Activated CD4-positive, alpha-beta memory T cell treated with anti-CD3 and anti-CD28 coated beads for 36 hours (primary cell): Measurements from ENCODE around the gene DDX1. TPM values are rescaled to one million over a fixed set of nuclear protein-coding genes. Genes with fewer than 3 reads are reported as not detected.
"Not testable (repeated sequence)": the region's sequence is repeated elsewhere in the genome, so short reads cannot be mapped to it uniquely, and the experiment has no call there.

Experiments used
- CTCF ChIA-PET: fragments of 350-600 bp; sonication (Branson Sonifier 250); formaldehyde crosslinking; loops from one replicate; lab custom pipeline; 2021; ENCODE audit warnings: antibody characterized with exemption, inconsistent platforms; lab: Charles Lee
- POLR2A ChIA-PET: fragments of 350-600 bp; sonication (Branson Sonifier 250); formaldehyde crosslinking; loops from one replicate; lab custom pipeline; 2021; ENCODE audit warnings: antibody characterized with exemption; lab: Charles Lee
- DNase-seq: peaks from one replicate; pipeline ENCODE4 v3.0.0-alpha.2; 2020
- H3K27ac Mint-ChIP-seq: one replicate; pipeline ENCODE4 v1.8.0; 2021; ENCODE audit warnings: mixed read lengths
- H3K27me3 Mint-ChIP-seq: one replicate; pipeline ENCODE4 v1.8.0; 2021; ENCODE audit warnings: mixed read lengths
- H3K36me3 Mint-ChIP-seq: one replicate; pipeline ENCODE4 v1.8.0; 2021; ENCODE audit warnings: mixed read lengths
- H3K4me1 Mint-ChIP-seq: one replicate; pipeline ENCODE4 v1.8.0; 2021; ENCODE audit warnings: low read depth, mixed read lengths
- H3K4me3 Mint-ChIP-seq: one replicate; pipeline ENCODE4 v1.8.0; 2021; ENCODE audit warnings: mild to moderate bottlenecking, mixed read lengths
- H3K9me3 Mint-ChIP-seq: one replicate; pipeline ENCODE4 v1.8.0; 2021; ENCODE audit warnings: mixed read lengths
- intact Hi-C: fragments of 100-400 bp; cut with micrococcal nuclease; formaldehyde crosslinking; loops from one replicate; pipeline ENCODE4 v1.15.1; 2023
- total RNA-seq, 2 experiments: library from RNA; stranded (reverse); gene quantifications; one replicate each; pipeline ENCODE4 v1.2.3, GENCODE V29; 2021

DDX1 gene
- total RNA-seq, 2 experiments from 2014 or later = 79.7 to 81.1 TPM

DNA sequence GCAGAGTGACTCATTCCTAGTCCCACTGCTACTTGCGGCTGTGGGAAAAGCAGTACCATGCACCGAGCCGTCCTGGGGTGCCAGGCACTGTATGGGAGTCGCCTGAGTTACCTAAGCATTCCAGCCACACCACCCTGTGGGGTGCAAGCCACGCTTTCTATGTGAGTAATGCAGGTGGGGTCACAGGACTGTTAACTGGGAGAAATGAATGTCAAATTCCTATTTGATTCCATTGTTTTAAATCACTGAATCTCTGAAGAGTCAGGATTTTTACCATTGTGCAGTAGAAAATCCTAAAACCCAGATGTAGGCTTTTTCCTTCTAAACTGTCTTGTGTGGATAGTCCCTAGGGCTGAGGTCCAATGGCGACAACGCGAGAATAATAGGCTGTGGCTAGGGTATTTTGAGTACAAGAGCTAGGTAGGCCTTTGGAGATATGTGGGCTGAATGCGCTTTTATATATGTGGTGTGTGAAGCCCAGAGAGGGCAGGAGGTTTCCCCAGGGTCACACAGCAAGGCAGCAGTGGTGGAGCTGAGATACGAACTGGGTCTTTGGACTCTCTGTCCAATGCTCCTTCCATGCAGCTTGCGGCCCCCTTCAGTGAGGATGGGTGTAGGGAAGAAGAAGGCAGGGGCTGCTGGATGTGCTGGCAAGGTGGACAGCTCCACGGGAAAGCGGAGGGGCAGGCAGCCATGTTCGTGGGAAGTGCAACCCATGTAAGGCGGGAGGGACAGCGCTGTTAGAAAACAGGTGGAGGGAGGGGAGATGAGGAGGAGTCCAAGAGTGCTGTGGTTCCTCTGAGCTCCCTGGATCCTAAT is 83.2 kb downstream of the DDX1 start:
- intact Hi-C loops = no loop called here
- POLR2A ChIA-PET = no interaction called here
- peaks cover 11% of the 10 kb centered on the region for H3K27me3 Mint-ChIP-seq
- H3K9me3 Mint-ChIP-seq = peaks cover 3% of the 10 kb centered on the region
- CTCF ChIA-PET = no interaction called here
- no peak overlapping the region for H3K27ac Mint-ChIP-seq
- no peaks in the 10 kb centered on the region for H3K36me3 Mint-ChIP-seq
- H3K4me3 Mint-ChIP-seq = no peak overlapping the region
- DNase-seq = no peak
- H3K4me1 Mint-ChIP-seq = no peaks in the 10 kb centered on the region

DNA sequence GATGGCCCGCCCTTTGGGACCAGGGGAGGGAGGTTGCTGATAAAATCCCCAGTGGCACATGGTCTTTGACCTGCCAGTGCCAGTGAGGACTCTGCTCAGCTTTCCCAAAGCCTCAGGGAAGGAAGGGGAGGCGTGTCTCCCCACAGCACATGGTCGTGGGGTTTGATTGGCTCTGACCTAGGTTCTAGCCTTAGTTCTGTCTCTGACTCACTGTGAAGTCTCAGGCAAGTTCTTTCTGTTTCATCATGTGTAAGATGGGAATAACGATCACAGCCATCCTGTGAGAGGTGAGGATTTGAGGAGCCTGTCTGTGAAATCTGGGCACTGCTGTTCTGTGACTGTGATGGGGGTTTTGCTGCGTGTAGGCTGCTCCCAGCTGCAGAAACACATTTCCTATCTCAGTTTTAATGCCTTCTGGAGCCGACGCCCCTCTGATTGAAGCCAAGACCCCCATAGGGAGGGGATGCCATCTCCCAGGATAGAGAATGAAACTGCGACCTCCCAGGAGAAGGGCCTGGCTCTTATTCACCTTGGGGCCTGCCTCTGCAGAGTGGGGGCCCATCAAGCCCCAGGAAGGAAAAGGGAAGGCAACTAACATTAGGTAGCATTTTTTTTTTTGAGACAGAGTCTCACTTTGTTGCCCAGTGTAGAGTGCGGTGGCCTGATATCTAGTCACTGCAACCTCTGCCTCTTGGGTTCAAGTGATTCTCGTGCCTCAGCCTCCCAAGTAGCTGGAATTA is 84.0 kb downstream of the DDX1 start:
- intact Hi-C loops = no loop called here
- POLR2A ChIA-PET = no interaction called here
- DNase-seq = no peak
- Mint-ChIP-seq H3K4me1 (no peaks in the 10 kb centered on the region), H3K9me3 (peaks cover 3% of the 10 kb centered on the region), H3K27ac (no peak overlapping the region), H3K27me3 (peaks cover 8% of the 10 kb centered on the region), H3K4me3 (no peak overlapping the region), H3K36me3 (no peaks in the 10 kb centered on the region)
- CTCF ChIA-PET = no interaction called here

DNA sequence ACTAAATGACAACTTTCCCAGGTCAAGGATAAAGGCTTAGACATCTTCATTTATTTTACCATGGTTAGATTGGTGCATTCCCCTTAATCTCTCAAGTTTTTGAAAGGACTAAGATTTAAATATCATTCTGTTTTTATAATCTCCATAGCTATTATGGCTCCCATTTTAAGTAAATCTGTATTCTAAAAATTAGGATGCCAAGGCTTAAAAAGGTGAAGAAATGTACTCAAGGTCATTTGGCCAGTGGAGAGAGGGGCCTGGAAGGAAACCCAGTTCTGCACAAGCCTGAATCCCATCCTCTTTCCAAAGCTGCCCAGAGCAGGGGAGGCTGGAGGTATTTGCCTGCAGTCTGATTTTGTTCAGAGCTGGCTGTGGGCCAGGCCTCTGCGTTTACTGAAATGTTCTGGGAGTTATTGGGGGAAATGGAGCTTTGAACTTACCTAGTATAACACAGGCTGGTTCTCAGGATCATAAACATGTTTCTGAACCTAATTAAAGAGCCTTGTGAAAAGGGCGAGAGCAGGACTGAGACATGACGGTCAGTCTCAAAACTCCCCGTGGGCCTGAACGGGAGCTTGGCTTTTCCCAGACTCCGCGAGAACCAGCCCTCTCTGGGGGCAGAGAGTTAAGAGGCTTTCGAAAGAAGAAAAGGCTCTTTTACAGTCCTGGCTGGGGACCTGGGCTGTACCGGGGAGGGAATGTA is 85.6 kb downstream of the DDX1 start:
- Mint-ChIP-seq H3K4me1 (no peaks in the 10 kb centered on the region), H3K27ac (no peak overlapping the region), H3K9me3 (peaks cover 5% of the 10 kb centered on the region), H3K4me3 (no peak overlapping the region), H3K27me3 (peaks cover 8% of the 10 kb centered on the region), H3K36me3 (no peaks in the 10 kb centered on the region)
- intact Hi-C loops = no loop called here
- POLR2A ChIA-PET = no interaction called here
- CTCF ChIA-PET = interaction anchor here (0.6 kb wide), 1 partner anchor 48 kb away, joined by 4 read pairs; no protein-coding TSS in a partner anchor
- no peak for DNase-seq

DNA sequence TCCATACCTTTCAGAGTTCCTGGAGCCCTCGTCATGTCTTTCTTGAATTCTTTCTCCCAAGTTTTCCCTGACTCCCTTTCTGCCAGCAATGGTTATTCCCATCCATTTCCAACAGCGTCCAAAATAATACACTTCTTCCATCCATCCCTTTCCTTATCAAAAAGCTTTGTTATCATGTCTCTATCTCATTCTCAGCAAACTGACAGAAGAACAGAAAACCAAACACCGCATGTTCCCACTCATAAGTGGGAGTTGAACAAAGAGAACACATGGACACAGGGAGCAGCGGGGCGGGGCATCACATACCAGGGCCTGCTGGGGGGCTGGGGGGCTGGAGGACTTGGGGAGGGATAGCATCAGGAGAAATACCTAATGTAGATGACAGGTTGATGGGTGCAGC is 86.7 kb downstream of the DDX1 start:
- peaks cover 5% of the 10 kb centered on the region for H3K27me3 Mint-ChIP-seq
- H3K27ac Mint-ChIP-seq = no peak overlapping the region
- no peak for DNase-seq
- no peak overlapping the region for H3K4me3 Mint-ChIP-seq
- intact Hi-C loops = no loop called here
- H3K9me3 Mint-ChIP-seq = peaks cover 5% of the 10 kb centered on the region
- ChIA-PET POLR2A (no interaction called here), CTCF (no interaction called here)
- no peaks in the 10 kb centered on the region for H3K4me1 Mint-ChIP-seq
- H3K36me3 Mint-ChIP-seq = no peaks in the 10 kb centered on the region

DNA sequence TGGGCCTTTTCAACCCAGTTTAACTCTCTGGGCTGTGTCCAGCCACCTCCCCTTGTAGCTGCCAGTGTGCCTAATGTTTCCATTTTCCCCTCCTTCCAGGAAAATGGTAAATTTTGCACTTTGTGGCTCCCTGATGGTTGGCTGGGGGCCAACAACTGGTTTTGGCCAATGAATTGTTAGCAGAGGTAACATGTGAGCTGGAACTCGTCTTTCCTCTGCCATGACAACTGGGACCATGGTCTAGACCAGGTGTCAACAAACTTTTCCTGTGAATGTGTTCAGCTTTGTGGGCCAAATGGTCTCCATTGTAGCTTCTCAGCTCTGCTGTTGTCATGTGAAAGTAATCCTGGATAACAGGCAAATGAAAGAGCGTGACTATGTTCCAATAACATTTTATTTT is 87.2 kb downstream of the DDX1 start:
- no peak for DNase-seq
- H3K27ac Mint-ChIP-seq = no peak overlapping the region
- H3K9me3 Mint-ChIP-seq = peaks cover 5% of the 10 kb centered on the region
- no peak overlapping the region for H3K4me3 Mint-ChIP-seq
- ChIA-PET CTCF (no interaction called here), POLR2A (no interaction called here)
- peaks cover 2% of the 10 kb centered on the region for H3K27me3 Mint-ChIP-seq
- intact Hi-C loops = no loop called here
- no peaks in the 10 kb centered on the region for H3K36me3 Mint-ChIP-seq
- no peaks in the 10 kb centered on the region for H3K4me1 Mint-ChIP-seq

GRCh38 chr2:15679386-15679924 is 87.8 kb downstream of the DDX1 start:
- ChIA-PET CTCF (no interaction called here), POLR2A (no interaction called here)
- Mint-ChIP-seq H3K27ac (no peak overlapping the region), H3K27me3 (peaks cover 2% of the 10 kb centered on the region), H3K4me1 (no peaks in the 10 kb centered on the region), H3K4me3 (no peak overlapping the region), H3K36me3 (no peaks in the 10 kb centered on the region), H3K9me3 (peaks cover 5% of the 10 kb centered on the region)
- intact Hi-C loops = no loop called here
- DNase-seq = no peak

DNA sequence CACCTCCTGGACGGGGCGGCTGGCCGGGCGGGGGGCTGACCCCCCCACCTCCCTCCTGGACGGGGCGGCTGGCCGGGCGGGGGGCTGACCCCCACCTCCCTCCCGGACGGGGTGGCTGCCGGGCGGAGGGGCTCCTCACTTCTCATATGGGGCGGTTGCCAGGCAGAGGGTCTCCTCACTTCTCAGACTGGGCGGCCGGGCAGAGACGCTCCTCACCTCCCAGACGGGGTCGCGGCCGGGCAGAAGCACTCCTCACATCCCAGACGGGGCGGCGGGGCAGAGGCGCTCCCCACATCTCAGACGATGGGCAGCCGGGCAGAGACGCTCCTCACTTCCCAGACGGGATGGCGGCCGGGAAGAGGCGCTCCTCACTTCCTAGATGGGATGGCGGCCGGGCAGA is 88.5 kb downstream of the DDX1 start:
- CTCF ChIA-PET, H3K4me1 Mint-ChIP-seq, DNase-seq, intact Hi-C loops, H3K27me3 Mint-ChIP-seq, H3K4me3 Mint-ChIP-seq, H3K9me3 Mint-ChIP-seq, H3K36me3 Mint-ChIP-seq, H3K27ac Mint-ChIP-seq, POLR2A ChIA-PET: not testable (repeated sequence)

Other genes starting within 250 kb of the DDX1 start
- gene NBAS, start 30.5 kb upstream of the DDX1 start, total RNA-seq = 10 to 100 TPM; 40.1 to 44.0 TPM